CD14-positive monocyte (primary cell): ENCODE results near the gene RAB39B. TPM values are rescaled to one million over a fixed set of nuclear protein-coding genes. Genes with fewer than 3 reads are reported as not detected.

ENCODE experiments used
- DNase-seq, 3 donors: peaks; one replicate each; pipeline ENCODE4 v3.0.0-alpha.2; 2011 to 2022
- H2AFZ ChIP-seq: 2 replicates; pipeline ENCODE4 v1.6.0; 2012; ENCODE audit warnings: mild to moderate bottlenecking, low read depth, low read length, inconsistent platforms; ENCODE audit not compliant: insufficient read depth, poor library complexity, severe bottlenecking
- H3K27ac ChIP-seq, 2 donors: 1 replicate in 1 of 2; 2 replicates in 1 of 2; pipeline ENCODE4 v1.5.1; 2012 to 2013; ENCODE audit warnings: low read length in 2 of 2, control low read depth in 1 of 2, inconsistent platforms in 1 of 2, low read depth in 1 of 2, mild to moderate bottlenecking in 1 of 2
- H3K27me3 ChIP-seq, 2 donors: one replicate each; pipeline versions ENCODE4 v1.6.0 to v1.6.1; 2011 to 2013; ENCODE audit warnings: low read length in 2 of 2; ENCODE audit not compliant: control insufficient read depth in 2 of 2, insufficient read depth in 2 of 2
- H3K36me3 ChIP-seq, 2 donors: replicated peaks in 1 of 2; 1 replicate in 1 of 2; 2 replicates in 1 of 2; pipeline versions ENCODE4 v1.5.1 to v1.6.1; 2012 to 2013; ENCODE audit warnings: low read length in 2 of 2, control low read depth in 1 of 2, inconsistent platforms in 1 of 2, mild to moderate bottlenecking in 1 of 2; ENCODE audit not compliant: insufficient read depth in 2 of 2, control insufficient read depth in 1 of 2
- H3K4me1 ChIP-seq, 2 donors: 1 replicate in 1 of 2; 2 replicates in 1 of 2; pipeline versions ENCODE4 v1.5.1 to v1.6.1; 2012 to 2013; ENCODE audit warnings: low read length in 2 of 2, control low read depth in 1 of 2, inconsistent platforms in 1 of 2, mild to moderate bottlenecking in 1 of 2, moderate library complexity in 1 of 2; ENCODE audit not compliant: insufficient read depth in 2 of 2, control insufficient read depth in 1 of 2
- H3K4me2 ChIP-seq: replicated peaks from 2 replicates; pipeline ENCODE3; 2012; ENCODE audit warnings: low read length, moderate library complexity, mild to moderate bottlenecking; ENCODE audit not compliant: poor library complexity, severe bottlenecking; ENCODE audit errors: extremely low read depth
- H3K4me3 ChIP-seq, 3 experiments: fragments of 200-600 bp in 1 of 3; sonication (generic) in 1 of 3; replicated peaks in 1 of 3; 1 replicate in 2 of 3; 2 replicates in 1 of 3; pipeline ENCODE4 v1.5.1; 2011 to 2013; ENCODE audit warnings: low read length in 3 of 3, mild to moderate bottlenecking in 3 of 3, control low read depth in 2 of 3, low read depth in 2 of 3, inconsistent platforms in 1 of 3, moderate library complexity in 1 of 3
- H3K79me2 ChIP-seq: 2 replicates; pipeline ENCODE4 v1.6.0; 2012; ENCODE audit warnings: mild to moderate bottlenecking, control low read depth, inconsistent platforms, low read length, moderate library complexity; ENCODE audit not compliant: insufficient read depth
- H3K9ac ChIP-seq: 2 replicates; pipeline ENCODE4 v1.6.0; 2017; ENCODE audit warnings: low read length, mild to moderate bottlenecking; ENCODE audit not compliant: insufficient read depth, poor library complexity, severe bottlenecking
- H3K9me3 ChIP-seq, 2 donors: replicated peaks in 1 of 2; 1 replicate in 1 of 2; 2 replicates in 1 of 2; pipeline versions ENCODE4 v1.5.1 to v1.6.1; 2012 to 2013; ENCODE audit warnings: low read length in 2 of 2, control low read depth in 1 of 2; ENCODE audit not compliant: control insufficient read depth in 1 of 2, insufficient read depth in 1 of 2
- H4K20me1 ChIP-seq: 2 replicates; pipeline ENCODE4 v1.6.0; 2012; ENCODE audit warnings: mild to moderate bottlenecking, low read length, control low read depth, moderate library complexity; ENCODE audit not compliant: insufficient read depth
- H3K27ac Mint-ChIP-seq, 7 donors: one replicate each; pipeline ENCODE4 v1.8.0; 2020; ENCODE audit warnings: mild to moderate bottlenecking in 7 of 7, mixed read lengths in 7 of 7, moderate library complexity in 6 of 7, inconsistent platforms in 2 of 7
- H3K27me3 Mint-ChIP-seq, 3 donors: one replicate each; pipeline ENCODE4 v1.8.0; 2021 to 2022; ENCODE audit warnings: low read depth in 3 of 3, mild to moderate bottlenecking in 3 of 3, mixed read lengths in 3 of 3, moderate library complexity in 3 of 3, inconsistent platforms in 1 of 3
- H3K36me3 Mint-ChIP-seq, 2 donors: one replicate each; pipeline ENCODE4 v1.8.0; 2020; ENCODE audit warnings: mixed read lengths in 2 of 2, inconsistent platforms in 1 of 2, mild to moderate bottlenecking in 1 of 2
- H3K4me1 Mint-ChIP-seq: one replicate; pipeline ENCODE4 v1.8.0; 2020; ENCODE audit warnings: mild to moderate bottlenecking, mixed read lengths
- H3K4me3 Mint-ChIP-seq, 2 donors: one replicate each; pipeline ENCODE4 v1.8.0; 2020; ENCODE audit warnings: mild to moderate bottlenecking in 2 of 2, mixed read lengths in 2 of 2, moderate library complexity in 1 of 2
- H3K9me3 Mint-ChIP-seq, 7 donors: one replicate each; pipeline ENCODE4 v1.8.0; 2020 to 2022; ENCODE audit warnings: mixed read lengths in 7 of 7, mild to moderate bottlenecking in 6 of 7, moderate library complexity in 6 of 7, inconsistent platforms in 2 of 7
- CTCF ChIP-seq: fragments of 200-600 bp; IDR thresholded peaks from one replicate; pipeline ENCODE4 v1.8.0; 2022; ENCODE audit warnings: antibody characterized with exemption, mild to moderate bottlenecking
- WGBS: methylation state at CpG from one replicate; pipeline ENCODE4 v1.1.5; 2013; ENCODE audit warnings: missing lambda C conversion rate; ENCODE audit not compliant: insufficient coverage; 5-methylcytosine and 5-hydroxymethylcytosine counted together
- intact Hi-C, 2 donors: fragments of 100-400 bp; cut with micrococcal nuclease; formaldehyde crosslinking; loops; one replicate each; pipeline versions ENCODE4 v1.15.0 to v1.15.1; 2023
- polyA plus RNA-seq, 3 donors: library from polyadenylated mRNA; depleted of rRNA in 1 of 3; unstranded in 2 of 3; stranded (reverse) in 1 of 3; fragments of 300-500 nt in 2 of 3; fragments of >200 nt in 1 of 3; fragmentation: Illumina TruSeq in 2 of 3; gene quantifications; 1 replicate in 2 of 3; 2 replicates in 1 of 3; pipeline ENCODE4 v1.2.3, GENCODE V29; 2012 to 2021

The RAB39B gene
- polyA plus RNA-seq, 3 donors: 0.20 to 0.41 (median 0.25) TPM

GRCh38 chrX:155221351-155221750 lies 42.9 kb downstream of the RAB39B start:
- Histone ChIP-seq H4K20me1 (no peaks in the 10 kb centered on the region), H3K9ac (no peak overlapping the region), H3K4me1 (peaks cover 8 to 9% of the 10 kb centered on the region in 2 donors), H3K27ac (no peak overlapping the region), H3K27me3 (no peaks in the 10 kb centered on the region), H3K36me3 (peaks cover 11 to 35% of the 10 kb centered on the region in 2 donors), H3K4me3 (no peak overlapping the region), H2AFZ (no peak overlapping the region), H3K4me2 (no peak overlapping the region), H3K9me3 (no peaks in the 10 kb centered on the region), H3K79me2 (peaks cover 47% of the 10 kb centered on the region)
- Mint-ChIP-seq H3K4me3 (no peak overlapping the region), H3K36me3 (peaks cover 31 to 39% of the 10 kb centered on the region in 2 donors), H3K4me1 (peaks cover 18% of the 10 kb centered on the region), H3K9me3 (peaks cover 0 to 6% (median 2%) of the 10 kb centered on the region in 7 donors), H3K27ac (no peak overlapping the region), H3K27me3 (peaks cover 0 to 2% (median 0%) of the 10 kb centered on the region in 3 donors)
- WGBS: no CpG with 5 or more reads among the region's 4 CpGs
- TF ChIP-seq CTCF: no peak
- intact Hi-C loops: no loop called here
- no peak for DNase-seq

- H3K27ac Mint-ChIP-seq: no peak overlapping the region
Observed at GRCh38 chrX:155218777-155219176, 45.5 kb downstream of the RAB39B start.

More at GRCh38 chrX:155218777-155219176, 45.5 kb downstream of the RAB39B start:
- H3K9ac ChIP-seq: no peak overlapping the region
- no peak for DNase-seq
- no peak for TF ChIP-seq CTCF
- no peak overlapping the region for H3K4me3 ChIP-seq
- H3K4me2 ChIP-seq: no peak overlapping the region
- no peaks in the 10 kb centered on the region for H3K9me3 ChIP-seq
- H3K27ac ChIP-seq: no peak overlapping the region
- H3K79me2 ChIP-seq: peaks cover 47% of the 10 kb centered on the region
- intact Hi-C loops: no loop called here
- Mint-ChIP-seq H3K9me3 (peaks cover 0 to 6% (median 2%) of the 10 kb centered on the region in 7 donors), H3K36me3 (peaks cover 20 to 25% of the 10 kb centered on the region in 2 donors), H3K4me3 (no peak overlapping the region), H3K4me1 (peaks cover 23% of the 10 kb centered on the region), H3K27me3 (peaks cover 0 to 2% (median 0%) of the 10 kb centered on the region in 3 donors)
- H3K4me1 ChIP-seq: peaks cover 16 to 18% of the 10 kb centered on the region in 2 donors
- 100% methylated on average over 1 of the region's 2 CpGs for WGBS
- H4K20me1 ChIP-seq: no peaks in the 10 kb centered on the region
- no peak overlapping the region for H2AFZ ChIP-seq
- H3K36me3 ChIP-seq: peaks cover 11 to 26% of the 10 kb centered on the region in 2 donors
- no peaks in the 10 kb centered on the region for H3K27me3 ChIP-seq
